GM21515 (cell line): ENCODE data around the gene SEC14L5.
"Not testable (repeated sequence)": the region's sequence is repeated elsewhere in the genome, so short reads cannot be mapped to it uniquely, and the experiment has no call there.

Source experiments
- ATAC-seq: cut with Tn5 transposase; IDR thresholded peaks from one replicate; pipeline ENCODE4 v1.9.1; 2021; ENCODE audit not compliant: unreplicated experiment

Gene SEC14L5

DNA sequence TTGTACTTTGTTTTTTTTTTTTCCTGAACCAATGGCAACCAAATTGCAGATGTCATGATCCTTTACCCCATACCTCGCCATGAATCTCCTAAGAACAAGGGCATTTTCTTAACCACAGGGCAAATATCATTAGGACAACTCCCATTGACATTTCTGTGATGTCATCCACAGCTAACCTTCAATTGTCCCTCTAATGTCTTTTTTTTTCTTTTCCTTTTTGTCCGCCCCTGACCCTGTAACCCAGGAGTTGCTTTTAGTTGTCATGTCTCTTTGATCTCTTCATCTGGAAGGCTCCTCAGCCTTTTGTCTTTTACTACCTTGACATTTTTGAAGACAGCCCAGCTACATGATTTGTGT lies 76.0 kb downstream of the SEC14L5 start:
- ATAC-seq: no peak

DNA sequence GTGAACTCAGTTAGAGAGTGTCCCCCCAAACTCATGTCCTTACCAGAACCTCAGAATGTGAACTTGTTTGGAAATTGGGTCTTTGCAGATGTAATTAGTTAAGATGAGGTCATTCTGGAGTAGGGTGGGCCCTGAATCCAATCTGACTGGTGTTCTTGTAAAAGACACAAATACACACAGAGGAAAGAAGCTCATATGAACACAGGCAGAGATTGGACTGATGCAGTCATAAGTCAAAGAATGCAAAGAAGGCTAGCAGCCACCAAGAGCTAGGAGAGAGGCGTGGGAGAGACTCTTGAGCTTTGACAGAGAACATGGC lies 77.7 kb downstream of the SEC14L5 start:
- ATAC-seq: no peak

DNA sequence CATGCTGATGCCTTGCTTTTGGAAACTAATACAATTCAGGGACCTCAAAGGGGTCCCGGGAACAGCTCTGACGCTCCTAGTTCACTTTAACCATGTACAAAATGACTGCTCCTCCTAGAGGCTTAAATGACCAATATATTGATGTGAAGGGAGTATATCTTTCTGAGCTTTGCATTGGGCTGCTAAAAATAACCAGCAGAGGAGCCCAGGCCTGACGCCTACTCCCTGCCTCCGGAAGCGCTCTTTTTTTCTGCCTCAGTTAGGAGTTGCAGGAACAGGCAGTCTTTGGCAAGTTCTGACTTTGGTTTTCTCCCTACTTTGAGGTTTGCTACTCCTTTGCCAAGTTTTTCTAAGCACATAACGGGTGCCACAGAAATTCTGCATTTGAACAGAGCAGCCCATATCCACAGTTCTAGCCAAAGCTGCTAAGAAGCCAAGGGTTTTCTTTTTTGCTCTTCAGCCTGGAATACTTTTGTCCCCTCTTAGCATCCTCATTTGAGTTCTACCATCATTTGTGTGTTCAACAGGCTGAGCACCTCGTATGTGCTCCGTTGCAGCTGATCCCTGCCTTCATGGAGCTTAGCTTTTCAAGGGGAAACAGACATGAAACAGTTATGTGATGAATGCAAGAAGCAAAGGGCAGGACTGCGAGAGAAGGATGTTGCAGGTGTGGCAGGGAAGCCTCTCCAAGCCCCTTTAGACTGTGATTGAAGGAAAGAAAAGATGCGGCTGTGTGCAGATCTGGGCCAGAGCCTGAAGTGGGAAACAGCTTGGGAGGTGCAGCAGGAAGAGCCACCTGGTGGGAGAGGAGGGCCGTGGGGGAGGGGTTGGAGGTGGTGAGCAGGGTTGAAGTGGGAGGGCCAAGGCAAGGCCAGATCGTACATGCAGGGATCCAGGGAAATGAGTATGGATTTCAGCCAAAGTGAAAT lies 78.4 kb downstream of the SEC14L5 start:
- no peak for ATAC-seq

GRCh38 chr16:5040451-5040850 lies 82.3 kb downstream of the SEC14L5 start:
- no peak for ATAC-seq

DNA sequence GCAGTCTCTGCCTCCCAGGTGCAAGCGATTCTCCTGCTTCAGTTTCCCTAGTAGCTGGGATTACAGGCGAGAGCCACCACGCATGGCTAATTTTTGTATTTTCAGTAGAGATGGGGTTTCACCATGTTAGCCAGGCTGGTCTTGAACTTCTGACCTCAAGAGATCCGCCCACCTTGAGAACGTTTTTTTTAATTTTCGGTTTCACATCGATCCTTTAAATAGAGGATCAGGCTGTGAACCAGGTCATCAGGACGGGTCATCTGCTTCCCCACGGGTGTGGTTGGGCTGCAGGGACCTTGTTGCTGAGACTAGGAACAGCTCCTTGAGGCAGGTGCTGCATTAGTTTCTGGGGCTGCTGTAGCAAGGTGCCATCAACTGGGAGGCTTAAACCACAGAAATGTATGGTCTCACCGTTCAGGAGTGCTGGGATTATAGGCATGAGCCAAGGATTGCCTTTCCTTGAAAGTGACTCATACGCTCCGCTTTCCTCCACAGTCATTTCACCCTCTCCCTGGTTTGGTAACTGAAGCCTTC lies 83.5 kb downstream of the SEC14L5 start:
- no peak for ATAC-seq

- ATAC-seq: no peak
Observed at GRCh38 chr16:5042574-5043171, 84.5 kb downstream of the SEC14L5 start.

DNA sequence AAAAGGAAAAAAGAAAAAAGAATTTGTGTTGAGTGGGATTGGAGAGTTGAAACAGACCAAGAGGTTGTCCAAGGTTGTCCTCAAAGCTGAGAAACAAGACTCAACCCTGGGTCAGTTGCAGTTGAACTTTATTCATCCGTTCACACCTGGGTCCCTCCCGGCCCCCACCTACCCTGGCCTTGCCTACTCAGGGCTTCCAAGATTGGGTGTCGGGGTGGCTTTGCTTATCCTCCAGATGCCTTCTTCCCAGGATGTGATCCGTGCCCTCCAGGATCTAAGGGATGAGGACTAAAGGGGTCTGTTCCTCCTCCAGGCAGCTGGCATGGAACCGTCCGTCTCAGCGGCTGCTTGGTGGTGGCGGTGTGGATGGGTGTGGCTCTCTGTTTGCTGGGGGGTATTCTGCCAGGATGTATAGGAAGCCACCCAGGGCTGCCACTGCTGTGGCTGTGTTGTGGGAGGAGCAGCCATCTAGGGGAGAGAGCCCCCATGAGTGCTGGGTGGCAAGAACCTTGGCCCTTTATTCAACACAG lies 85.9 kb downstream of the SEC14L5 start:
- ATAC-seq: no peak

- ATAC-seq: not testable (repeated sequence)
Observed at GRCh38 chr16:5044581-5044980, 86.5 kb downstream of the SEC14L5 start.

GRCh38 chr16:5045499-5046115 lies 87.5 kb downstream of the SEC14L5 start:
- no peak for ATAC-seq

GRCh38 chr16:5046914-5047313 lies 88.8 kb downstream of the SEC14L5 start:
- no peak for ATAC-seq

- ATAC-seq: no peak
Observed at GRCh38 chr16:5054876-5055865, 97.0 kb downstream of the SEC14L5 start.

- ATAC-seq: peak; percentile 54
Observed at GRCh38 chr16:5056352-5056751, 98.2 kb downstream of the SEC14L5 start.

DNA sequence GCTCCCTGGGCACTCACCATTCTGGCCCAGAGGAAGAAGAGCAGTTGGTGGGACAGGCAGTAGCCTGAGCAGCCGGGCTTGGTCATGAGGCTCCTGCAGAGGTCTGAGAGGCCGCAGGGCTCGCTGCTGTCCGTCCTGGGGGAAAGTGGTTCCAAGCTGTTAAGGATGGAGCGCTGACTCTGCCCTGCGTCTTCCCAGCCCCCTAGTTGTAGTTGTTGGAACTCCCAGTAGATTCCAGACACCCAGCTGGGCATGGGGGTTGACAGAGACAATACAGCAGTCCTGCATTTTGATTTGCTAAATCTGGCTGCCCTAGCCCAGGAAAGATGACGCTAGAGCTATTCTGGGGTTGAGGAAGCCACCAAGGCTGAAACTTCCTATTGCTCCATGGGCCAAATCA lies 100.3 kb downstream of the SEC14L5 start:
- ATAC-seq: no peak

- no peak for ATAC-seq
Observed at GRCh38 chr16:5059386-5060072, 101.4 kb downstream of the SEC14L5 start.

GRCh38 chr16:5060073-5060641 lies 102.0 kb downstream of the SEC14L5 start:
- no peak for ATAC-seq

- no peak for ATAC-seq
Observed at GRCh38 chr16:5062051-5062450, 103.9 kb downstream of the SEC14L5 start.

GRCh38 chr16:5062790-5063765 lies 104.9 kb downstream of the SEC14L5 start:
- ATAC-seq: no peak

DNA sequence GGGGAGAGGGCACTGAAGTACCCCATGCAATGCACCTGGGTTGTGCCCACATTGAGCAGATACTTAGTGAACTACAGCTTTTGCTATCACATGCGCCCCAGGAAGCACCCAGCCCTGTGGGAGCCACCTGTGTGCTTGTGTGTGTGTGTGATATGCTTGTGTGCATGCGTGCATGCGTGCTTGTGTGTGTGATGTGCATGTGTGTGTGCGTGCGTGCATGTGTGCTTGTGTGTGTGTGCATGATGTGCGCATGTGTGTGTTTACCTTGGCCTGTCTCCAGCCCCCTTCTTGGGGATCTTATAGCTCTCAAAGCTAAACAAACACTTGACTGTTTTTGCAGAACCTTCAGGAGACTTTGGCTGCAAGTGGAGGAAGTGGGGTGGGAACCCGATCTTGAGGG lies 106.8 kb downstream of the SEC14L5 start:
- no peak for ATAC-seq
